Measurements from ENCODE around the gene IQSEC1. TPM values are rescaled to one million over a fixed set of nuclear protein-coding genes. Genes with fewer than 3 reads are reported as not detected.

IQSEC1 gene
- total and polyA plus RNA-seq, 2 of the 8 experiments (the other 6 are each of a cell fraction or from before 2014, with no cell fraction given): 6.8 to 28.8 TPM

GRCh38 chr3:12907296-12907695 is 165.9 kb downstream of the IQSEC1 start:
- no peak overlapping the region for H2BK20ac ChIP-seq (ENCODE audit: low read length)
- H3K18ac ChIP-seq (ENCODE audit: extremely low read depth, low read length): no peak overlapping the region
- H3K56ac ChIP-seq (replicated peaks; ENCODE audit: insufficient read length, low read depth, low read length): no peak overlapping the region
- H3K4ac ChIP-seq (replicated peaks; ENCODE audit: insufficient read length, low read depth, low read length): no peak overlapping the region
- no peak overlapping the region for H3K4me2 ChIP-seq (ENCODE audit: insufficient read depth in 1 of 2, low read depth in 2 of 2, low read length in 2 of 2)
- H3K79me1 ChIP-seq (ENCODE audit: low read depth, low read length): no peaks in the 10 kb centered on the region; the same call in 1 of the 2 replicates
- H3K23ac ChIP-seq (ENCODE audit: insufficient read length): no peak overlapping the region
- H2BK120ac ChIP-seq (replicated peaks; ENCODE audit: low read depth, low read length): no peak overlapping the region
- peaks cover 1% of the 10 kb centered on the region; the same call in 1 of the 2 replicates for H3K23me2 ChIP-seq (ENCODE audit: low read depth, low read length)
- H3K9me3 ChIP-seq (ENCODE audit: insufficient read depth in 2 of 2, low read depth in 1 of 2, low read length in 1 of 2): no peaks in the 10 kb centered on the region
- H4K91ac ChIP-seq (replicated peaks; ENCODE audit: insufficient read length, low read length): no peak overlapping the region
- H3K14ac ChIP-seq (ENCODE audit: insufficient read length): no peak overlapping the region
- FAIRE-seq: no peak
- WGBS, 2 experiments (ENCODE audit: extremely low coverage in 1 of 2, insufficient coverage in 1 of 2, insufficient read length in 1 of 2, insufficient replicate concordance in 2 of 2, low coverage in 1 of 2, low lambda C conversion rate in 2 of 2, missing lambda C conversion rate in 1 of 2): 88% methylated on average over 16 of the region's 16 CpGs; no CpG with 5 or more reads in 1 of the 2 experiments
- POLR2A ChIA-PET (ENCODE audit: partially characterized antibody): interaction anchor here (2.0 kb wide), 1 partner anchor 11 kb away, joined by 4 read pairs; no protein-coding TSS in a partner anchor
- no peak overlapping the region for H3K9ac ChIP-seq (replicated peaks in 1 of 4; ENCODE audit: extremely low read depth in 1 of 4, low read depth in 3 of 4, low read length in 3 of 4)
- no peak for DNase-seq (ENCODE audit: low read depth in 1 of 2, low spot score in 2 of 2)
- no peak overlapping the region for H4K8ac ChIP-seq (ENCODE audit: extremely low read depth, insufficient read depth, low read length)
- TF ChIP-seq SRF (IDR thresholded peaks at IDR 0.05; ENCODE audit: low read depth, low read length): no peak
- TF ChIP-seq CHD1 (IDR thresholded peaks at IDR 0.05; ENCODE audit: low read depth, low read length): no peak
- no peak for TF ChIP-seq E2F6 (IDR thresholded peaks at IDR 0.05)
- no peak for TF ChIP-seq MAFK (IDR thresholded peaks at IDR 0.05; ENCODE audit: low read depth, low read length)
- no peak for TF ChIP-seq TEAD4 (IDR thresholded peaks at IDR 0.05; ENCODE audit: low read depth, low read length)
- TF ChIP-seq CBX5 (IDR thresholded peaks at IDR 0.05; ENCODE audit: low read depth, low read length): no peak
- TF ChIP-seq TBP (IDR thresholded peaks at IDR 0.05; ENCODE audit: low read depth, low read length): no peak
- no peak for TF ChIP-seq ATF2 (IDR thresholded peaks at IDR 0.05; ENCODE audit: low read length)
- no peak for TF ChIP-seq RXRA (IDR thresholded peaks at IDR 0.05; ENCODE audit: insufficient read depth, low read depth, low read length)
- no peak overlapping the region for H2AK5ac ChIP-seq (ENCODE audit: low read depth, low read length)
- CTCF ChIA-PET (ENCODE audit: partially characterized antibody): interaction anchor here (0.9 to 2.7 kb wide), 11 partner anchors 8 to 88 kb away, joined by 3 to 15 read pairs (median 3); no protein-coding TSS in a partner anchor
- H2BK12ac ChIP-seq (ENCODE audit: low read depth, low read length): no peak overlapping the region
- H2AFZ ChIP-seq (ENCODE audit: low read length): no peak overlapping the region
- no peaks in the 10 kb centered on the region for H3K4me1 ChIP-seq (replicated peaks in 1 of 4; ENCODE audit: control insufficient read depth in 3 of 4, insufficient read depth in 4 of 4, low read length in 3 of 4)
- peaks cover 2 to 5% of the 10 kb centered on the region in 2 experiments for H4K20me1 ChIP-seq (replicated peaks in 1 of 2; ENCODE audit: control insufficient read depth in 1 of 2, insufficient read depth in 2 of 2, low read length in 2 of 2)
- no peak overlapping the region for H3K4me3 ChIP-seq (ENCODE audit: extremely low read depth in 1 of 4, insufficient read depth in 2 of 4, low read depth in 3 of 4, low read length in 4 of 4)
- no peak overlapping the region for H3K27ac ChIP-seq (ENCODE audit: low read depth, low read length)
- H3K36me3 ChIP-seq (ENCODE audit: control insufficient read depth in 2 of 4, insufficient read depth in 4 of 4, low read length in 3 of 4): peaks cover 6 to 18% (median 11%) of the 10 kb centered on the region in 4 experiments; a peak in 5 of 8 replicates
- no peak overlapping the region for H2BK5ac ChIP-seq (ENCODE audit: low read depth, low read length)
- no peaks in the 10 kb centered on the region for H3K27me3 ChIP-seq (replicated peaks in 1 of 4; ENCODE audit: control insufficient read depth in 3 of 4, extremely low read depth in 1 of 4, insufficient read depth in 3 of 4, low read length in 3 of 4)
- no peaks in the 10 kb centered on the region for H3K79me2 ChIP-seq (ENCODE audit: control insufficient read depth in 1 of 2, insufficient read depth in 2 of 2, low read length in 2 of 2)
- H2BK15ac ChIP-seq (ENCODE audit: low read length): no peak overlapping the region
- H4K5ac ChIP-seq (ENCODE audit: insufficient read length, low read depth, low read length): no peak overlapping the region
